Measurements from ENCODE around the gene RETSAT.
"Not testable (repeated sequence)": the region's sequence is repeated elsewhere in the genome, so short reads cannot be mapped to it uniquely, and the experiment has no call there.

Gene RETSAT

DNA sequence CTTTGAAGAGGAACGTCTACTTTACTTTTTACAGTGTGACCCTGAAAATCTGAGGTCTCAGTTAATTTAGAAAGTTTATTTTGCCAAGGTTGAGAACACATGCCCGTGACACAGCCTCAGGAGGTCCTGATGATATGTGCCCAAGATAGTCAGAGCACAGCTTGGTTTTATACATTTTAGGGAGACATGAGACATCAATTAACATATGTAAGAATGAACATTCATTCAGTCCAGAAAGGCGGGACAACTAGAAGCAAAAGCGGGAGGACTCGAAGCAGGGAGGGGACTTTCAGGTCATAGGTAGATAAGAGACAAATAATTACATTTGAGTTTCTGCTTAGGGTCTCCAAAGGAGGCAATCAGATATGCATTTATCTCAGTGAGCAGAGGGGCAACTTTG is 23.9 kb upstream of the RETSAT start:
- no peak for DNase-seq (ENCODE audit: low spot score)

- DNase-seq (ENCODE audit: low spot score) = no peak
These were observed 22.8 kb upstream of the RETSAT start for GRCh38 chr2:85377083-85377482.

DNA sequence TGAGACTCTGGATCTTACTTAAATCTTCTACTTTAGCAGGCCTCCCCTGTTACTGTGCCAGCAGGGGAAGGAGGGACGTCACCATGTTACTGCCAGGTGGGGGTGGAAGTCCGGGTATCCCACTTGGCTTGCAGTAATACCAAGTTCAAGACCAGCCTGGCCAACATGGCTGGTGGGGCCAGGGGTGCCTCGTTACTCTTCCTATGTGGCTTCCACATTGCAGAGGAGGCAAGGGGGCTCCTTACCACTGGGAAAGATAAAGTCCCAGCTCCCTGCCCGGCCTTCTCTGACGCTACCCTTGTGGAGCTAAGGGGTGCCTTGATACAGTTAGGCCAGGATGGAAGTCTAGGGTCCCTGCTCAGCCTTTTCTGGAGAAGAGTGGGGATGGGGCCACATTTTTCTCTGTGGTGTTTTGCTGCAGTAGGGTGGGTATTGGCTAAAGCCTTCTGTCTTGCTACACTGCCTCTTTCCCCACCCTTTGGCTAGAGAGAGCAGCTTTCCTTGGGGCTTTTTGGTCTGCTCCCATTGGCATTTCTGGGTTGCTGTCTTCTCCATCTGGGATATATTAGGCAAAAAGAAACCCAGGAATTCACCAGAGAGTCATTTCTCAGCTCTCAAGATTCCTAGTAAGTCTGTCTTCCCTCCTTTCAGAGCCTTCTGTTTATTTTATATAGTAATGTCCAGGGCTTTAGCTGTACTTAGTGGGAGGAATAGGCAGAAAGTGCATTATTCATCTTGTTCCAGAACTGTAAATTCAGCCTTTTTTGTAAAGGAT is 22.1 kb upstream of the RETSAT start:
- DNase-seq (ENCODE audit: low spot score) = no peak

DNA sequence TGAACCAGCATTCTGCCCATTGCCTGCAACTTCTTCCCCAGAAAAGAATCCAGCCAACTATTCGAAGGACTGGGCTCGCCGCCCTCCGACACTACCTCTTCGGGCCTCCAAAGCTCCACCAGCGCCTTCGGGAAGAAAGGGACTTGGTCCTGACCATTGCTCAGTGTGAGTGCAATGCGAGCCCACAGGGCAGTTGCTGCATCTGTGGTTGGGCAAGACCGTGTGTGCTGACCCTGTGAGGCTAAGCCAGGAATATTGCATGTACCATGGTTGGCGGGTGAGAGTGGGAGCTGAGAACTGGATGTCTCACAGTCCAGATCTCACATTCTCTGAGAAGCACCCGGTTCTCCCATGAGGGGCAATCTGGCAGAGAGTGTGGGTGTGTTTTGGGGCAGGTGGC is 16.7 kb upstream of the RETSAT start:
- DNase-seq (ENCODE audit: low spot score) = no peak

- DNase-seq (ENCODE audit: low spot score) = no peak
These were observed 15.2 kb upstream of the RETSAT start for GRCh38 chr2:85369500-85369899.

GRCh38 chr2:85368921-85369320 is 14.6 kb upstream of the RETSAT start:
- no peak for DNase-seq (ENCODE audit: low spot score)

DNA sequence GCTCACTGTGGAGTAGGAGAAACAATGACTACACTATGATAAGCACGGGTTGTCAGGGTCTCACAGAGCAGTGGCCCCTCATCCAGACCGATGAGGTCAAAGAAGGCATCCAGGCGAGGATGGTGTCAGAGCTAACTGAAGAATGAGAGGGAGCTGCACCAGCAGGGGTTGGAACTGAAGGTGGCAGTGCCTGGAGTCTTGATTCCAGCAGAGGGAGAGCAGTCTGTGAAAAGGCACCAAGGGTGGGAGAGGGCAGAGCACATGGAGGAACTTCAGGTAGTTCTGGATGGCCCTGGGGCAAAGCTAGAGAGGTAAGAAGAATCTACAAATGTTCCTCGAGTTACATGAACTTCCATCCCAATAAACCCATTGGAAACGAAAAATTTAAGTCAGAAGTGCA is 12.9 kb upstream of the RETSAT start:
- DNase-seq (ENCODE audit: low spot score) = no peak

DNA sequence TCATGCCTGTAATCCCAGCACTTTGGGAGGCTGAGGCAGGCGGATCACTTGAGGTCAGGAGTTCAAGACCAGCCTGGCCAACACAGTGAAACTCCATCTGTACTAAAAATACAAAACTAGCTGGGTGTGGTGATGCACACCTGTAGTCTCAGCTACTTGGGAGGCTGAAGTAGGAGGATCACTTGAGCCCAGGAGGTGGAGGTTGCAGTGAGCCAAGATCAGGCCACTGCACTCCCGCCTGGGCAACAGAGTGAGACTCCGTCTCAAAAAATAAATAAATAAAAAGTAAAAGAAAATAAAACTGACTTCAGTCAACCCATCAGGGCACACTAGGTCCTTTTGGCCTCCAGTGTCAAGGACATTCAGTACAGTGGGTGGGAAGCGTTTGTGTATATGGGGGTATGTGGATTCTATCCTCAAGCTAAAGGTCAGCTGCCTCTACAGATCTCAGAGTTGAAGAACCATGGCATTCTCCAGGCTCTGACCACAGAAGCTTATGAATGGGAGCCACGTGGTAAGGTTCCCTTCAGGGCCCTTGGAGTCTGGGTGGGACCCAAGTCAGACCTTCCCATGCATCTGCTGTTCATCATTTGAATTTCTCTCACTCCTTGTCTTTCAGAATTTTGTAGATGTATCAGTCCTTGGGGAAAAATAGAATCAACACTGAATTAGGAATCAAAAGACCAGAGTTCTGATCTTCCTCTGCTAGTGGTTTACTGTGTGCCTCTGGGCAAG is 8.5 kb upstream of the RETSAT start:
- DNase-seq (ENCODE audit: low spot score) = not testable (repeated sequence)

DNA sequence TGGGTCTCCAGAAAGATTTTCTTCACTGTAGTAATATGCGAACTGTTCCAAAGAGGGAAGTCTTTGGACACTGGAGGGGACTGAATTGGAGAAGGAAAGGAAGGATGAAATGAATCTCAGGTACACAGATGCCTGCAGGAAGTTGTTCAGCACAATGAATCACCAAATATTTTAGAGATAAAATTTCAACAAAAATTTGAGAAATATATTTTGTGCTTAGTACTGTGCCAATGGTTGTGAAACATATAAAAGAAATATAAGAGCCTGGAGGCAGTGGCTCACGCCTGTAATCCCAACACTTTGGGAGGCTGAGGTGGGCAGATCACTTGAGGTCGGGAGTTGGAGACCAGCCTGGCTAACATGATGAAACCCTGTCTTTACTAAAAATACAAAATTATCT is 3.4 kb upstream of the RETSAT start:
- no peak for DNase-seq (ENCODE audit: low spot score)

GRCh38 chr2:85356186-85356585 is 1.9 kb upstream of the RETSAT start:
- DNase-seq (ENCODE audit: low spot score) = no peak

- DNase-seq (ENCODE audit: low spot score) = no peak
These were observed 1.2 kb upstream of the RETSAT start for GRCh38 chr2:85355521-85355920.

GRCh38 chr2:85355073-85355410 is 714 bp upstream of the RETSAT start:
- no peak for DNase-seq (ENCODE audit: low spot score)

GRCh38 chr2:85353876-85354285 is 447 bp downstream of the RETSAT start:
- DNase-seq (ENCODE audit: low spot score) = peak; percentile 6

DNA sequence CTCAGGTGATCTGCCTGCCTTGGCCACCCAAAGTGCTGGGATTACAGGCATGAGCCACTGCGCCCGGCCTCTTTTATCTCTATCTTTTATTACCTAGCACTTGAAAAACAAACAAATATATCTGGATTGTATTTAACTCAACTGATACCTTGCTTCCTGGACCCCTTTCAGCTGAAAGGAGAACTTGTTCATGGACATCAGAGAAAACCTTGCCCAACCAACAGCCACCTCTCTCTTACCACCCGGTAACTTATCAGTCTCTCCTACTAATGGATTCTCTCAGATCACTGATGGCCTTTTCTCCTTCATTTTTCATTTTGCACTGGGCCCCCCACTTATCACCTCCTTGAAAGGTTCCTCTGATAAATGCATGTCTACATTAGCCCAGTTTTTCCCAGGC is 6.7 kb downstream of the RETSAT start:
- no peak for DNase-seq (ENCODE audit: low spot score)

DNA sequence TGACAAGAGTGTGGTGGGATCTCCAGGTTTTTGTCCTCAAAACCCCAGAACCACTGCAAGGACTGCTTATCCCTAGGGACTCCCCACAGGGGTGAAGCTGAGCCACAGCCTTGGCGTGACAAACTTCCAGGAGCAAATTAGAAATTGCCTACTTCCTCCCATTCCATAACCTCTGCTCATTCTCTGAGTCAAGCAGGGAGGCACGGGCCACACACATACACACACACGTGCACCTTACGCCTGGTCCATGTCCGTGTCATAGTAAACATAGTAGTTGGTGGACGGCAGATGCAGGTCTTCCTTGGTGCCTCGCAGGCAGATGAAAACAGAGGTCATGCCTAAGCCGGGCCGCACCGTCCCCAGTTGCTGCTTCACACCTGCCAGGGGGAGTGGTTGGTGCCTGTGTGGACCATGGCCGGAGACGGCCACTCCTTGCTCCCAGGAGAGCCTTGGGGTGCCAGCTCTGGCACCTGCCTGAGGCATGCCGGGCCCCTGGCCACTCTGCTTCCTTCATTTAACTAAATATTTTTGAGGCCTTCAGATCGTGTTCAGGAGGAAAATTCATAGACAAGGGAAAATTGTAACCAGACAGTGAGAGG is 9.9 kb downstream of the RETSAT start:
- DNase-seq (ENCODE audit: low spot score) = no peak

GRCh38 chr2:85343207-85343895 is 11.0 kb downstream of the RETSAT start:
- DNase-seq (ENCODE audit: low spot score) = not testable (repeated sequence)

DNA sequence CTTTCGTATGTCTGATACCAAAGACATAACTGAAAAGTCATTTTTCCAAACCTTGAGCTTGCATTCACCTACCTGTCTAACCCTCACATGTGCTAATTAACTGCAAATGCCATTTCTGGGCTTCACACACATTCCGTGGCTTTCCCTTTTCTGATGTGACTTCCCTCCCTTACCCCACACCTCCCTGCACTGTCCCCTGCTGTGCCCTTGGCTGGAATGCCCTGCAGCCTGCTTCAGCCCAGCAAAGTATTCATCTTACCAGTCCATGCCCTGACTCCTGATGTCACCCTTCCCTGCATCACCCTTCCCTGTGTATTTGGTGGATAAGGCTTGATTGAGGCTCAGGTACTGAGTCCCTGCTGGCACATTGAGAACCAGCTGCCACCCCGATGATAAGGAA is 12.2 kb downstream of the RETSAT start:
- no peak for DNase-seq (ENCODE audit: low spot score)

GRCh38 chr2:85341269-85342029 is 12.9 kb downstream of the RETSAT start:
- no peak for DNase-seq (ENCODE audit: low spot score)

GRCh38 chr2:85340034-85340892 is 14.1 kb downstream of the RETSAT start:
- DNase-seq (ENCODE audit: low spot score) = no peak

GRCh38 chr2:85334928-85335327 is 19.4 kb downstream of the RETSAT start:
- DNase-seq (ENCODE audit: low spot score) = no peak

GRCh38 chr2:85333877-85334276 is 20.5 kb downstream of the RETSAT start:
- not testable (repeated sequence) for DNase-seq (ENCODE audit: low spot score)

All from CD4-positive, alpha-beta T cell treated with Interleukin-2 at 100 ng/mL for 4 hours (primary cell).